DMS 273 treated with DMSO at 0.1 percent for 48 hours (cell line): ENCODE measurements around the gene CCN5.

Experiments
- DNase-seq: peaks from one replicate; lab custom pipeline; 2025; lab: John Stamatoyannopoulos, UW

CCN5 gene

DNA sequence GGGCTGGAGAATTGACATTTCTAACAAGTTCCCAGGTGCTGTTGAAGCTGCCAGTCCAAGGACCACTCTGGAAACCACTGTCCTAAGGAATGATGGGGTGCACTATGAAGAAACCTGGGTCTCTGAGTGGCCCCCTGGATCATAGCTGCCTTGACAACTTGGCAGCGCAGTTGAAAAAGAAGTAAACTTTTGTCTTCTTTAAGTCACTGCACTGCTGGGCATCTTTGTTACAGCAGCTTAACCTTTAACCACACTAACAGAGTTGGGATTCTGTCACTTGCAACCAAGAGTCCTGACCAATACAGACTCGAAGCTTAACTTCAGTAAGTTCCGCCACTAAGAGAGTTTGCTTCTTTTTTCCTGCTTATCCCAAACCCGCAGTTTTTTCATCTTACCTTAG, 21.9 kb downstream of the CCN5 start:
- no peak for DNase-seq

- DNase-seq, result peak; percentile 82
Measured at GRCh38 chr20:44738813-44739477, 23.8 kb downstream of the CCN5 start.

- DNase-seq, result peak; percentile 77
Measured at GRCh38 chr20:44739942-44740341, 24.8 kb downstream of the CCN5 start.

GRCh38 chr20:44742304-44743079, 27.3 kb downstream of the CCN5 start:
- no peak for DNase-seq

DNA sequence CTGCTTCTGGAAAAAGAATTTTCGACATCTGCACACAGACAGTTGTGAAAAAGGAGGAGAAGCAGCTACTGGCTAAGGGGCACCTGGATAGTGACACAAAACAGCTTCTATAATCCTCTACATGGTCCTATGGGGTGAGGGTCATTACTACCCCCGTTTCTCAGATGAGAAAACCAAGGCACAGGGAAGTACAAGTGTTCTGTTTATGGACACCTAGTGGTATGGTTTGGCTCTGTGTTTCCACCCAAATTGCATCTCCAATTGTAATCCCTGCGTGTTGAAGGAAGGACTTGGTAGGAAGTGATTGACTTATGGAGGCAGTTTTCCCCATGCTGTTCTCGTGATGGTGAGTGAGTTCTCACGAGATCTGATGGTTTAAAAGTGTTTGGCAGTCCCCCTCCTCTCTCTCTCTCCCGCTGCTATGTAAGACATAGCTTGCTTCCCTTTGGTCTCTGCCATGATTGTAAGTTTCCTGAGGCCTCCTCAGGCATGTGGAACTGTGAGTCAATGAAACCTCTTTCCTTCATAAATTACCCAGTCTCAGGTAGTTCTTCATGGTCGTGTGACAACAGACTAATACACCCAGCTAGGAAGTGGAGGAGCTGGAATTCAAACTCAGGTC, 28.0 kb downstream of the CCN5 start:
- DNase-seq, result no peak

- DNase-seq, result no peak
Measured at GRCh38 chr20:44743916-44744655, 28.9 kb downstream of the CCN5 start.

DNA sequence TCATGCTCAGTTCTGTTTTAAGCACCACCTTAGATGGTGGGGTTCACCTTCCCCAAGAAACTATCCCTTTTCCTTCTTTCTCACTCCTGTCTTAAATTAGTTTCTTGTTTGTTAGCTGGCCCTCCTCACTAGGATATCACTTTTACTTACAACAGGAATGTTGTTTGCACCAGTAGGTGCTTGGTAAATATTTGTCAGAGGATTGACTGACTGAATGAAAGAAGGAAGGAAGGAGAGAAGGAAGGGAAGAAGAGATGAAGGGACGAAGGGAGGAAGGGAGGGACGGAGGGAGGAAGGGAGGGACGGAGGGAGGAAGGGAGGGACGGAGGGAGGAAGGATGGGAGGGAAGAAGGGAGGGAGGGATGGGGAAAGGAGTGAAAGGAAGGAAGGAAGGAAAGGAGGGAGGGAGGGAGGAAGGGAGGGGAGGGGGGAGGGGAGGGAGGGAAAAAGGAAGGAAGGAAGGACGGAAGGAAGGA, 30.0 kb downstream of the CCN5 start:
- no peak for DNase-seq

DNA sequence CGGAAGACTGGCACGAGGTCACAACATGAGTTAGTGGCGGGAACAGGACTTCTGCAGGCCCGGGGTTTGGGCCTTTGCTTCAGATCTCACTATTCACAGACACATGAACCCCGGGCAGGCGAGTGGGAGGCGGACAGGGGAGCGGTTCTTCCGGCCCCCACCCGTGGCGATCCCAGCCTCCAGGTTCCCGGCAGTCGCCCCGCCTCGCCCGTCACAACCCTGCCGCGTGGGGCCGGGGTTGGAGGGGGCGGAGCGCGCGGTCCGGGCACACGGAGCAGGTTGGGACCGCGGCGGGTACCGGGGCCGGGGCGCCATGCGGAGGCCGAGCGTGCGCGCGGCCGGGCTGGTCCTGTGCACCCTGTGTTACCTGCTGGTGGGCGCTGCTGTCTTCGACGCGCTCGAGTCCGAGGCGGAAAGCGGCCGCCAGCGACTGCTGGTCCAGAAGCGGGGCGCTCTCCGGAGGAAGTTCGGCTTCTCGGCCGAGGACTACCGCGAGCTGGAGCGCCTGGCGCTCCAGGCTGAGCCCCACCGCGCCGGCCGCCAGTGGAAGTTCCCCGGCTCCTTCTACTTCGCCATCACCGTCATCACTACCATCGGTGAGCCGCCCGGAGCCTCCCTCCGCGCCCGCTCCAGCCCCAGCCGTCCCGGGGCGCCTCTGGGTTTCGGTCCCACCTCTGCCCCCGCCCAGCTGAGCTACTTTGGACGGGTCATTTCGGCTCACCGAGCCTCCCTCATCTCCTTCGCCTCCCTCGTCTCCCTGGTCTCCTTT, 30.6 kb downstream of the CCN5 start, which contains the start of gene KCNK15:
KCNK15 (plus strand) TSS at position 268 of the 769 bp plus-strand sequence; CDS start at position 314, 46 bp downstream.
- no peak for DNase-seq

DNA sequence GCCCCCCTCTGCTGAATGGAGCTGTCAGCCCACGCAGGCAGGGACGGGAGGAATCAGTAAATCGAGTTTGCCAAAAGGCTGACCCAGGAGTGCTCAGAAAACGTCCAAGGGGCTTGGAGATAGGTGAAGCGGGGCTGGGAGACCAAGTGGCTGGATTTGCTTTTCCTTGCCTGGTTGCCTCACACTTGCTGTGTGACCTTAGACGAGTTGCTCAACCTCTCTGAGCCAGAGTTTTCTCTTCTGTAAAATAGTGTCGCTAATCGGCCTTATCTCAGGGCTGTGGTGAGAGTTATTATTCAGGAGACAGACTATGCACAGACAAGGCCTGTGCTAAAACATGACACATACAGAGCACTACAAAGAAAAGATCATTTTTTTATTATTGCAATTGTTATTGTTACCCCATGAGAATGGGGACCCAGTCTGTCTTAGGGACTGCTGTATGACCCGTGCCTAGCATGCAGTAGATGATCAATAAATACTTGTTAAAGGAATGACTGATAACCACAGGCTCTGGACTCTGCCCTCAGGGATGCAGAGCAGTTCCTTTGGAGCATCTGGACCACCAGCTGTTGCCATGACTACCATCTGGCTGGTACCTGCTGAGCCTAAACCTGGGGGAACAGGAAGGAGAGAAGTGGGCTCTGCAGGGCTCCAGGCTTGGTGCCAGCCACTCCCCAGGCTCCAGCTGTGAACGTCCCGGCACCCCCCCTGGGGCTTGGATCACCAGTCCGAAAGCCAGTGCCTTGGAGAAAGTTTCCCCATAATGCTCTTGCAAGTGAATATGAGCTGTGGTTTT, 31.4 kb downstream of the CCN5 start:
- no peak for DNase-seq

- DNase-seq, result peak; percentile 76
Measured at GRCh38 chr20:44747166-44748004, 32.2 kb downstream of the CCN5 start.

DNA sequence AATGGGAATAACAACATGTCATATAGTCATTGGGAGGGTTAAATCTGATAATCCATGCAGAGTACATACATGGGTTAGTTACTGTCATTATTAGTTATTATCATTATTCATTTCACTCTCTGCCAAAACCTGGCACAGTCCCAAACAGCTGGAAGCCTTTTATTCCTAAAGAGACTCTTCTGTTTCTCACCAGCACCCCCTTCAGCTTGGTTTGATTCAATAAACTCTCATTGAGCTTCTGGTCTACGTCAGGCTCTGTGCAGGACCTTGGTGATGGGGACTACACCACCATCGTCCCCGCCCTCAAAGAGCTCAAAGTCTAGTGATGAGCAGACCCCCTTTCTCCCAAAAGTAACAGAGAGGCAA, 32.8 kb downstream of the CCN5 start:
- DNase-seq, result no peak

- no peak for DNase-seq
Measured at GRCh38 chr20:44750081-44750805, 35.1 kb downstream of the CCN5 start.

DNA sequence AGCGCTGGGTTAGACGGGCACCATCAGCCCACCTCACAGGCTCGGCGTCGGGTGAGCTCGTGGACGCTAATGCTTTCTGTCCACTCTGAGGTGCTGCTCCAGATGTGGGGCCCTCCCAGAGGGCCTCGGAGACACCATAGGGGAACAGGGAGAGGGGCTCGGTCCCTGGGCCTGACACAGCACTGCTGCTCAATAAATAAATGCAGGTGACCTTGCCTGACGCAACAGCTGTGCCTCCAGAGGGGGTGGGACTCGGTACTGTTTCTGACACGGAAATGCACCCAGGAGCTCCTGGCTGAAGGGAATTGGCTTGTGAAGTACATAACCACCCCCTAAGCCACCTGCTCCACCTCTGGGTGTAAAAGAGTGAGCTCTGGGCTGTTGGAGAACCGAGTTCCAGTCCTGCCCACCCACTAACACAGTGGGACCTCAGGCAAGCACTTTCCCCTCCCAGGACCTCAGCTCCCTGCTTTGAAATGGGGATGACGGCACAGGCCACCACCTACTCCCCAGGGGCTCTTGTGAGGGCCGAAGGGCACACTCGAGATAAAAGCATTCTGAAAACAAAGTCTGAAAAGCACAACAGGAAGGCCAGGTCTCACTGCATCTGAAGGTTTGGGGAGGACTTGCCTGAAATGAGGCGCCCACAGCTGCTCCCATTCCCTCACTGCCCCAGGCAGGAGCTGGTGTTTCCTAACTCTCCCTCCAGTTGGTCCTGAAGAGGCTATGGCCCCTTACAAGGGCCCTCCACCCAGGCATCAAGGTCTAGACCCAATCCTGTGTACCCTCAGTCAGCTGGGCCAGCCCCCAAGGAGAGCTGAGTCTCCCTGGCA, 37.1 kb downstream of the CCN5 start:
- no peak for DNase-seq

GRCh38 chr20:44754554-44754953, 39.4 kb downstream of the CCN5 start:
- DNase-seq, result no peak

DNA sequence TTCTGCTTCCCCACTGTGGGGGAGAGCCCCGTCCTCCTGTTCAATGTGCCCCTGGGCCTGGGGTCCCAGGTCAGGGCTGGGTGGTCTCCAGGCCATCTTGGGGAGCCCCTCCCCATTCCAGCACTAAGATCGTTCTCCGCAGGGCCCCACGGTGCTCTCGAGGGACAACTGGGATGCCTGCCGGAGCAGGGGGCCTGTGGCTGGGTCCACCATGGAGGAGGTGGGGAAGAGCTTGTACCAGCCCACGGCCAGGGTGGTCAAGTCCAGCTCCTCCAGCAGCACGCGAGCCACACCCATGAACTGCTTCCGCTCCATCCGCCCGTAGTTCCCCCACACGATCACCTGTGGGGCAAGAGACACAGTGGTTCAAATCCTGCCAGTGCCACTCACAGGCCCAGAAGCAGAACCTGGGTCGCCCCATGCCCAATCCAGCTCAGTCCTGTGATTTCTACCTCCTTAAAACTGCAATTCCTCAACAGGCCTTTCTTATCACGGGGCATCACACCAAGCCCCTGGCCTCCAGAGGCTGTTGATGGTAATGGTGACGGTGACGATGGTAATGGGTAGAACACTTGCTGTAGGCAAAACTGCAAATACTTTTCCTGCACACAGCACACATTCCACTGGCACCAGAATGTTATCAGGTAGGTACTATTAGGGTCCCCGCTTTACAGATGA, 41.0 kb downstream of the CCN5 start:
- no peak for DNase-seq

- DNase-seq, result no peak
Measured at GRCh38 chr20:44756956-44757355, 41.8 kb downstream of the CCN5 start.

DNA sequence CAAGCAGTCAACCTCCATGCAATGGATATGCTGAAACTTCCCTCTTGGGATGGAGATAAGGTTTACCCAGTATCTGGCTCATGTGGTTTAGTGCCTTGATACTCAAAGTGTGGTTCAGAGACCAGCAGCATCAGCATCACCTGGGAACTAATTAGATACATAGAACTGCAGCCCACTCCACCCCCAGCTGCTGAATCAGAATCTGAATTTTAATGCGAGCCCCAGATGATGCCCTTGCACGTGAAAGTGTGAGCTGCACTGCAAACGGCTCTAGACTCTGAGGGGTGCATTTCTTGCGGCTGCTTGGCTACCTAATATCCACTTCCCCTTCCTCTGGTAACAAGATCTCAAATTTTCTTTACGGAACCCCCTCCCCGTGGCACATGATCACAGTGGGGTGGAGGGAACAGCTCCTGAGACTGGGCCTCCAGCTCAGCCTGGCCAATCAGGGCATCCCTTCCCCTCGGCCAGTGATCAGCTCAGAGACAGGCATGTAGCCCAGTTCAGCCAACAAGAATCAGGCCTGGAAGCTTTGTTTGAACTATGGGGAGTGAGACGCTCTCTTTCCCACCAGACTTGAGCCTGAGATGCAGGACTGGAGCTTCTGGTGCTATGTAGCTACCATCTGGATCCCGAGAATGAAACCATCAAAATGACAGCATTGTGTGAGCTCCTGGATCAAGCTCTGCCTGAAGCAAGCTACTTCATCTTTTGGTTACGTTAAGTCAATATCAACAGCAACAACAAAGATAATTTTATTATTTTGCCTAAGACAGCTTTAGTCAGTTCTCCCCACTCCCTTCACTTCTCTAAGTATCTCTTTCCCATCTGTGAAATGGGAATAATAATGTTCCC, 43.3 kb downstream of the CCN5 start:
- DNase-seq, result no peak
